Measurements from ENCODE around the gene BICDL1. TPM values are rescaled to one million over a fixed set of nuclear protein-coding genes. Genes with fewer than 3 reads are reported as not detected.
A peak's percentile ranks its signal among the peaks of the same experiment; 100 is the strongest.
"Not testable (repeated sequence)": the region's sequence is repeated elsewhere in the genome, so short reads cannot be mapped to it uniquely, and the experiment has no call there.

Gene BICDL1
- 22.5 TPM for total RNA-seq

- DNase-seq: no peak
Observed at GRCh38 chr12:119988472-119989360, at the start of gene BICDL1. BICDL1 (plus strand) TSS chr12:119989236; CDS start chr12:119989869, 633 bp downstream.

GRCh38 chr12:119940897-119941296 is 48.1 kb upstream of the BICDL1 start:
- DNase-seq: no peak

- DNase-seq: no peak
Observed at GRCh38 chr12:119942386-119942785, 46.6 kb upstream of the BICDL1 start.

GRCh38 chr12:119946213-119946612 is 42.8 kb upstream of the BICDL1 start:
- no peak for DNase-seq

GRCh38 chr12:119949145-119949544 is 39.9 kb upstream of the BICDL1 start:
- DNase-seq: no peak

- DNase-seq: no peak
Observed at GRCh38 chr12:119949594-119949993, 39.4 kb upstream of the BICDL1 start.

GRCh38 chr12:119956047-119956446 is 33.0 kb upstream of the BICDL1 start:
- no peak for DNase-seq

GRCh38 chr12:119957135-119957534 is 31.9 kb upstream of the BICDL1 start:
- no peak for DNase-seq

GRCh38 chr12:119959435-119959834 is 29.6 kb upstream of the BICDL1 start:
- DNase-seq: no peak

- DNase-seq: no peak
Observed at GRCh38 chr12:119964123-119964522, 24.9 kb upstream of the BICDL1 start.

- DNase-seq: no peak
Observed at GRCh38 chr12:119964929-119965328, 24.1 kb upstream of the BICDL1 start.

GRCh38 chr12:119980242-119980641 is 8.8 kb upstream of the BICDL1 start:
- DNase-seq: no peak

- DNase-seq: not testable (repeated sequence)
Observed at GRCh38 chr12:119980702-119981101, 8.3 kb upstream of the BICDL1 start.

GRCh38 chr12:119989361-119989730 is 310 bp downstream of the BICDL1 start:
- no peak for DNase-seq

GRCh38 chr12:119989731-119990381 is 820 bp downstream of the BICDL1 start:
- DNase-seq: peak; percentile 11

- no peak for DNase-seq
Observed at GRCh38 chr12:119990382-119990874, 1.4 kb downstream of the BICDL1 start.

- DNase-seq: no peak
Observed at GRCh38 chr12:119992129-119992705, 3.2 kb downstream of the BICDL1 start.

- no peak for DNase-seq
Observed at GRCh38 chr12:119994892-119995658, 6.0 kb downstream of the BICDL1 start.

- DNase-seq: no peak
Observed at GRCh38 chr12:119996417-119996816, 7.4 kb downstream of the BICDL1 start.

GRCh38 chr12:119998471-119999245 is 9.6 kb downstream of the BICDL1 start:
- no peak for DNase-seq

GRCh38 chr12:120000556-120000955 is 11.5 kb downstream of the BICDL1 start:
- no peak for DNase-seq
